GM12878 (cell line): ENCODE measurements around the gene TBRG4. TPM values are rescaled to one million over a fixed set of nuclear protein-coding genes. Genes with fewer than 3 reads are reported as not detected.

Source experiments
- ATAC-seq: fragments of 200-7000 bp; cut with Tn5 transposase; 3 replicates; pipeline ENCODE4 v1.9.1; 2020; ENCODE audit warnings: mild to moderate bottlenecking, moderate library complexity
- BruUV-seq: library from RNA; stranded (reverse); fragments of 400-500 nt; replicated peaks from 2 replicates; lab custom pipeline; 2021; lab: Mats Ljungman, UMichigan
- CTCF ChIA-PET: fragments of 300-600 bp; sonication (Branson Sonifier 250); formaldehyde crosslinking; extraction: SDS; loops from one replicate; lab custom pipeline; 2021; ENCODE audit warnings: inconsistent platforms; lab: Yijun Ruan, JAX
- POLR2A ChIA-PET: fragments of 350-600 bp; formaldehyde crosslinking; extraction: SDS; loops from one replicate; lab custom pipeline; 2021; ENCODE audit warnings: inconsistent platforms; lab: Charles Lee
- RAD21 ChIA-PET: fragments of 300-600 bp; sonication (Branson Sonifier 250); formaldehyde crosslinking; loops from one replicate; lab custom pipeline; 2023; ENCODE audit warnings: antibody characterized with exemption; ENCODE audit not compliant: unreplicated experiment; lab: Charles Lee
- SMC1A ChIA-PET: fragments of 300-600 bp; sonication (Branson Sonifier 250); formaldehyde crosslinking; loops from one replicate; lab custom pipeline; 2023; ENCODE audit not compliant: unreplicated experiment, uncharacterized antibody; lab: Charles Lee
- DNase-seq: peaks from one replicate; pipeline ENCODE4 v3.0.0-alpha.2; 2011; ENCODE audit warnings: low read depth, low spot score
- FAIRE-seq: peaks from 3 replicates; lab custom pipeline; 2011; peaks lifted over from hg19 to GRCh38; lab: Jason Lieb, UNC
- H2AFZ ChIP-seq: 2 replicates; pipeline ENCODE4 v1.6.0; 2011; ENCODE audit warnings: low read depth, low read length, control low read depth; ENCODE audit not compliant: control insufficient read depth
- H3K27ac ChIP-seq: 2 replicates; pipeline ENCODE4 v1.5.1; 2011; ENCODE audit warnings: control low read depth; ENCODE audit not compliant: control insufficient read depth, insufficient read depth
- H3K27me3 ChIP-seq, 2 experiments: replicated peaks in 1 of 2; 2 replicates each; pipeline versions ENCODE4 v1.6.0 to v1.6.1; 2011; ENCODE audit warnings: low read length in 1 of 2; ENCODE audit not compliant: control insufficient read depth in 2 of 2, insufficient read depth in 2 of 2
- H3K36me3 ChIP-seq, 2 experiments: 2 replicates each; pipeline ENCODE4 v1.5.1; 2011; ENCODE audit warnings: low read length in 1 of 2; ENCODE audit not compliant: control insufficient read depth in 2 of 2, insufficient read depth in 2 of 2
- H3K4me1 ChIP-seq: 2 replicates; pipeline ENCODE4 v1.6.1; 2011; ENCODE audit warnings: mild to moderate bottlenecking, low read length, moderate library complexity, mixed read lengths; ENCODE audit not compliant: control insufficient read depth, insufficient read depth
- H3K4me2 ChIP-seq: 2 replicates; pipeline ENCODE4 v1.6.0; 2011; ENCODE audit warnings: control low read depth; ENCODE audit not compliant: control insufficient read depth, insufficient read depth
- H3K4me3 ChIP-seq: fragments of 200-600 bp; sonication (generic); 2 replicates; pipeline ENCODE4 v1.5.1; 2016
- H3K79me2 ChIP-seq: 2 replicates; pipeline ENCODE4 v1.6.0; 2011; ENCODE audit warnings: low read length; ENCODE audit not compliant: control insufficient read depth, insufficient read depth
- H3K9ac ChIP-seq: 2 replicates; pipeline ENCODE4 v1.8.0; 2011; ENCODE audit warnings: low read length, control low read depth, mixed read lengths; ENCODE audit not compliant: control insufficient read depth, insufficient read depth
- H3K9me3 ChIP-seq: replicated peaks from 3 replicates; pipeline ENCODE4 v1.5.1; 2011; ENCODE audit warnings: mild to moderate bottlenecking, low read length; ENCODE audit not compliant: control insufficient read depth, insufficient read depth
- H4K20me1 ChIP-seq: 2 replicates; pipeline ENCODE4 v1.6.0; 2011; ENCODE audit not compliant: control insufficient read depth, insufficient read depth
- CHD4 ChIP-seq: fragments of 200-600 bp; sonication (generic); IDR thresholded peaks from 2 replicates; pipeline ENCODE4 v1.6.1; 2016; ENCODE audit warnings: mild to moderate bottlenecking
- E4F1 ChIP-seq: fragments of 450-650 bp; IDR thresholded peaks from 2 replicates; pipeline ENCODE4 v1.6.1; 2018; ENCODE audit warnings: borderline replicate concordance, mild to moderate bottlenecking; ENCODE audit not compliant: partially characterized antibody
- SP1 ChIP-seq: IDR thresholded peaks from one replicate; pipeline ENCODE4 v1.6.1; 2011; ENCODE audit warnings: low read depth, low read length
- SRF ChIP-seq, 2 experiments: IDR thresholded peaks; 2 replicates each; pipeline ENCODE4 v1.6.1; 2011; ENCODE audit warnings: low read depth in 2 of 2, low read length in 2 of 2, mild to moderate bottlenecking in 1 of 2, moderate library complexity in 1 of 2
- STAT3 ChIP-seq: IDR thresholded peaks from 2 replicates; pipeline ENCODE4 v1.6.1; 2011; ENCODE audit warnings: low read depth, low read length, improper control_type of control experiment
- ZSCAN29 ChIP-seq: fragments of 450-650 bp; IDR thresholded peaks from 2 replicates; pipeline ENCODE4 v1.6.1; 2017; ENCODE audit warnings: mild to moderate bottlenecking, moderate library complexity
- WGBS: methylation state at CpG from one replicate; pipeline ENCODE4 v1.1.6; 2016; ENCODE audit warnings: low lambda C conversion rate; ENCODE audit not compliant: insufficient replicate concordance, insufficient coverage; ENCODE audit errors: missing lambda C conversion rate; 5-methylcytosine and 5-hydroxymethylcytosine counted together
- in situ Hi-C: fragments of 300-500 bp; cut with MboI; formaldehyde crosslinking; loops from 9 replicates; pipeline ENCODE4 v1.14.3; 2018; ENCODE audit warnings: mixed read lengths
- intact Hi-C: fragments of 100-400 bp; cut with micrococcal nuclease; formaldehyde crosslinking; loops from one replicate; pipeline ENCODE4 v1.14.2; 2022; ENCODE audit not compliant: unreplicated experiment
- polyA plus RNA-seq, 11 experiments: library from polyadenylated mRNA; depleted of rRNA in 4 of 11; unstranded in 6 of 11; stranded (reverse) in 5 of 11; fragments of >200 nt; fragmentation: Nextera tagmentation in 4 of 11; fragmentation: Illumina TruSeq in 1 of 11; extraction: Ambion mirVana in 4 of 11; extraction: Trizol in 1 of 11; gene quantifications; 1 replicate in 1 of 11; 2 replicates in 10 of 11; pipeline versions ENCODE4 v1.2.1 to v1.2.3, GENCODE V29; 2011 to 2016; ENCODE audit warnings: inconsistent platforms in 2 of 11, missing spikeins in 2 of 11, low read depth in 1 of 11
- small RNA-seq: library from RNA; depleted of rRNA; stranded (forward); fragments of <200 nt; gene quantifications from one replicate; pipeline ENCODE3, GENCODE V24; 2014
- total RNA-seq, 4 experiments: library from RNA; depleted of rRNA in 3 of 4; stranded (reverse); fragments of >200 nt in 3 of 4; fragmentation: Illumina TruSeq in 1 of 4; extraction: Trizol in 1 of 4; gene quantifications; 2 replicates each; pipeline versions ENCODE4 v1.2.1 to v1.2.3, GENCODE V29; 2013 to 2021
- TF ChIP-seq, protein P1 (sequence below): fragments of 450-650 bp; formaldehyde crosslinking; IDR thresholded peaks from 2 replicates; pipeline ENCODE4 v1.4.0; 2020; ENCODE audit warnings: mild to moderate bottlenecking, moderate library complexity

Gene TBRG4
- total and polyA plus RNA-seq, 10 of the 15 experiments (the other 5 are each of a cell fraction or from before 2014, with no cell fraction given), result 8.4 to 130 (median 118) TPM

GRCh38 chr7:45050198-45050597, 61.3 kb downstream of the TBRG4 start:
- Histone ChIP-seq H3K4me1 (no peaks in the 10 kb centered on the region), H3K9ac (no peak overlapping the region), H3K9me3 (no peaks in the 10 kb centered on the region), H4K20me1 (no peaks in the 10 kb centered on the region; the same call in 1 of the 2 replicates), H3K36me3 (peaks cover 0 to 14% of the 10 kb centered on the region in 2 experiments; a peak in 3 of 4 replicates), H3K4me2 (no peak overlapping the region), H3K79me2 (no peaks in the 10 kb centered on the region; the same call in 1 of the 2 replicates), H2AFZ (no peak overlapping the region), H3K27me3 (no peaks in the 10 kb centered on the region), H3K4me3 (no peak overlapping the region), H3K27ac (no peak overlapping the region)
- ATAC-seq (no peak), FAIRE-seq (no peak), DNase-seq (no peak)
- TF ChIP-seq SP1 (no peak), SRF (IDR thresholded peaks at IDR 0.05; ENCODE audit: low read depth in 2 of 2, low read length in 2 of 2) (no peak), ZSCAN29 (no peak), E4F1 (no peak), CHD4 (no peak), STAT3 (no peak)
- TF ChIP-seq, protein P1, sequence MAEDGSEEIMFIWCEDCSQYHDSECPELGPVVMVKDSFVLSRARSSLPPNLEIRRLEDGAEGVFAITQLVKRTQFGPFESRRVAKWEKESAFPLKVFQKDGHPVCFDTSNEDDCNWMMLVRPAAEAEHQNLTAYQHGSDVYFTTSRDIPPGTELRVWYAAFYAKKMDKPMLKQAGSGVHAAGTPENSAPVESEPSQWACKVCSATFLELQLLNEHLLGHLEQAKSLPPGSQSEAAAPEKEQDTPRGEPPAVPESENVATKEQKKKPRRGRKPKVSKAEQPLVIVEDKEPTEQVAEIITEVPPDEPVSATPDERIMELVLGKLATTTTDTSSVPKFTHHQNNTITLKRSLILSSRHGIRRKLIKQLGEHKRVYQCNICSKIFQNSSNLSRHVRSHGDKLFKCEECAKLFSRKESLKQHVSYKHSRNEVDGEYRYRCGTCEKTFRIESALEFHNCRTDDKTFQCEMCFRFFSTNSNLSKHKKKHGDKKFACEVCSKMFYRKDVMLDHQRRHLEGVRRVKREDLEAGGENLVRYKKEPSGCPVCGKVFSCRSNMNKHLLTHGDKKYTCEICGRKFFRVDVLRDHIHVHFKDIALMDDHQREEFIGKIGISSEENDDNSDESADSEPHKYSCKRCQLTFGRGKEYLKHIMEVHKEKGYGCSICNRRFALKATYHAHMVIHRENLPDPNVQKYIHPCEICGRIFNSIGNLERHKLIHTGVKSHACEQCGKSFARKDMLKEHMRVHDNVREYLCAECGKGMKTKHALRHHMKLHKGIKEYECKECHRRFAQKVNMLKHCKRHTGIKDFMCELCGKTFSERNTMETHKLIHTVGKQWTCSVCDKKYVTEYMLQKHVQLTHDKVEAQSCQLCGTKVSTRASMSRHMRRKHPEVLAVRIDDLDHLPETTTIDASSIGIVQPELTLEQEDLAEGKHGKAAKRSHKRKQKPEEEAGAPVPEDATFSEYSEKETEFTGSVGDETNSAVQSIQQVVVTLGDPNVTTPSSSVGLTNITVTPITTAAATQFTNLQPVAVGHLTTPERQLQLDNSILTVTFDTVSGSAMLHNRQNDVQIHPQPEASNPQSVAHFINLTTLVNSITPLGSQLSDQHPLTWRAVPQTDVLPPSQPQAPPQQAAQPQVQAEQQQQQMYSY, result no peak
- CTCF ChIA-PET, result no interaction called here
- RAD21 ChIA-PET, result no interaction called here
- intact Hi-C loops (no loop called here), in situ Hi-C loops (no loop called here)
- WGBS, result 51% methylated on average over 2 of the region's 2 CpGs
- BruUV-seq, result no TSS peak
- SMC1A ChIA-PET, result no interaction called here
- POLR2A ChIA-PET, result no interaction called here

Small RNA genes lying within 50 kb of the gene (small RNA-seq; reads per million reads assigned to genes)
- gene SNORA5A, result 3.5 reads per million, percentile 80 among the genes with 10 or more reads in this experiment
- not detected for gene SNORA5B
- gene SNORA5C, result 22.4 reads per million, percentile 97 among the genes with 10 or more reads in this experiment

Other genes starting within 250 kb of the TBRG4 start
- gene PURB, start 226.2 kb downstream of the TBRG4 start, total RNA-seq (2014; rRNA removed), result 9.0 and 10.1 TPM in 2 replicates
- 15.1 and 16.6 TPM in 2 replicates for gene PURB, start 226.2 kb downstream of the TBRG4 start, total RNA-seq (2014; rRNA removed; fragmentation: Illumina TruSeq; extraction: Trizol)
- gene PURB, start 226.2 kb downstream of the TBRG4 start, total RNA-seq (2021), result 17.3 and 18.6 TPM in 2 replicates
- gene PURB, start 226.2 kb downstream of the TBRG4 start, polyA plus RNA-seq (2011; rRNA removed), result 8.7 and 13.9 TPM in 2 replicates
- 17.9 and 23.2 TPM in 2 replicates for gene PURB, start 226.2 kb downstream of the TBRG4 start, polyA plus RNA-seq (2014; fragmentation: Illumina TruSeq; extraction: Trizol)
- 1 to 10 TPM; 2.5 to 2.8 TPM for gene PURB, start 226.2 kb downstream of the TBRG4 start, polyA plus RNA-seq (2014; fragmentation: Nextera tagmentation; extraction: Ambion mirVana)
- 9.9 and 10.5 TPM in 2 replicates for gene PURB, start 226.2 kb downstream of the TBRG4 start, polyA plus RNA-seq (2014; rRNA removed)
- gene PURB, start 226.2 kb downstream of the TBRG4 start, polyA plus RNA-seq (2016; fragmentation: Nextera tagmentation; extraction: Ambion mirVana), result 1 to 10 TPM in 1 of 2 experiments, under 1 TPM in 1; 0.77 to 1.5 TPM
- 154 and 176 TPM in 2 replicates for gene MYO1G, start 132.7 kb downstream of the TBRG4 start, total RNA-seq (2014; rRNA removed)
- 63.7 and 66.1 TPM in 2 replicates for gene MYO1G, start 132.7 kb downstream of the TBRG4 start, total RNA-seq (2014; rRNA removed; fragmentation: Illumina TruSeq; extraction: Trizol)
- gene MYO1G, start 132.7 kb downstream of the TBRG4 start, total RNA-seq (2021), result 224 and 232 TPM in 2 replicates
- 54.3 and 118 TPM in 2 replicates for gene MYO1G, start 132.7 kb downstream of the TBRG4 start, polyA plus RNA-seq (2011; rRNA removed)
- gene MYO1G, start 132.7 kb downstream of the TBRG4 start, polyA plus RNA-seq (2014; fragmentation: Illumina TruSeq; extraction: Trizol), result 36.1 and 77.2 TPM in 2 replicates
- 1 to 10 TPM; 1.8 to 3.3 TPM for gene MYO1G, start 132.7 kb downstream of the TBRG4 start, polyA plus RNA-seq (2014; fragmentation: Nextera tagmentation; extraction: Ambion mirVana)
- 150 and 184 TPM in 2 replicates for gene MYO1G, start 132.7 kb downstream of the TBRG4 start, polyA plus RNA-seq (2014; rRNA removed)
- gene MYO1G, start 132.7 kb downstream of the TBRG4 start, polyA plus RNA-seq (2016; fragmentation: Nextera tagmentation; extraction: Ambion mirVana), result 100 to 1,000 TPM; 185 to 216 TPM
- 71.6 and 74.7 TPM in 2 replicates for gene CCM2, start 111.5 kb downstream of the TBRG4 start, total RNA-seq (2014; rRNA removed)
- 34.3 and 35.6 TPM in 2 replicates for gene CCM2, start 111.5 kb downstream of the TBRG4 start, total RNA-seq (2014; rRNA removed; fragmentation: Illumina TruSeq; extraction: Trizol)
- gene CCM2, start 111.5 kb downstream of the TBRG4 start, total RNA-seq (2021), result 61.2 and 61.6 TPM in 2 replicates
- gene CCM2, start 111.5 kb downstream of the TBRG4 start, polyA plus RNA-seq (2011; rRNA removed), result 22.5 and 30.2 TPM in 2 replicates
- gene CCM2, start 111.5 kb downstream of the TBRG4 start, polyA plus RNA-seq (2014; fragmentation: Illumina TruSeq; extraction: Trizol), result 19.1 and 36.2 TPM in 2 replicates
- 1 to 10 TPM in 1 of 2 experiments, under 1 TPM in 1; 1.00 to 4.1 TPM for gene CCM2, start 111.5 kb downstream of the TBRG4 start, polyA plus RNA-seq (2014; fragmentation: Nextera tagmentation; extraction: Ambion mirVana)
- 70.8 and 73.7 TPM in 2 replicates for gene CCM2, start 111.5 kb downstream of the TBRG4 start, polyA plus RNA-seq (2014; rRNA removed)
- 10 to 100 TPM; 75.2 to 82.3 TPM for gene CCM2, start 111.5 kb downstream of the TBRG4 start, polyA plus RNA-seq (2016; fragmentation: Nextera tagmentation; extraction: Ambion mirVana)
- not detected in 2 replicates for gene NACAD, start 22.7 kb downstream of the TBRG4 start, total RNA-seq (2014; rRNA removed)
- gene NACAD, start 22.7 kb downstream of the TBRG4 start, total RNA-seq (2014; rRNA removed; fragmentation: Illumina TruSeq; extraction: Trizol), result not detected in 2 replicates
- not detected in 2 replicates for gene NACAD, start 22.7 kb downstream of the TBRG4 start, total RNA-seq (2021)
- gene NACAD, start 22.7 kb downstream of the TBRG4 start, polyA plus RNA-seq (2011; rRNA removed), result not detected in 2 replicates
- not detected in 2 replicates for gene NACAD, start 22.7 kb downstream of the TBRG4 start, polyA plus RNA-seq (2014; fragmentation: Illumina TruSeq; extraction: Trizol)
- not detected for gene NACAD, start 22.7 kb downstream of the TBRG4 start, polyA plus RNA-seq (2014; fragmentation: Nextera tagmentation; extraction: Ambion mirVana)
- gene NACAD, start 22.7 kb downstream of the TBRG4 start, polyA plus RNA-seq (2014; rRNA removed), result not detected in 2 replicates
- gene NACAD, start 22.7 kb downstream of the TBRG4 start, polyA plus RNA-seq (2016; fragmentation: Nextera tagmentation; extraction: Ambion mirVana), result not detected
- not detected in 2 replicates for gene RAMP3, start 46.1 kb upstream of the TBRG4 start, total RNA-seq (2014; rRNA removed)
- gene RAMP3, start 46.1 kb upstream of the TBRG4 start, total RNA-seq (2014; rRNA removed; fragmentation: Illumina TruSeq; extraction: Trizol), result not detected in 2 replicates
- gene RAMP3, start 46.1 kb upstream of the TBRG4 start, total RNA-seq (2021), result not detected in 2 replicates
- not detected in 2 replicates for gene RAMP3, start 46.1 kb upstream of the TBRG4 start, polyA plus RNA-seq (2011; rRNA removed)
- not detected in 2 replicates for gene RAMP3, start 46.1 kb upstream of the TBRG4 start, polyA plus RNA-seq (2014; fragmentation: Illumina TruSeq; extraction: Trizol)
- gene RAMP3, start 46.1 kb upstream of the TBRG4 start, polyA plus RNA-seq (2014; fragmentation: Nextera tagmentation; extraction: Ambion mirVana), result not detected
- gene RAMP3, start 46.1 kb upstream of the TBRG4 start, polyA plus RNA-seq (2014; rRNA removed), result not detected in 2 replicates
- not detected for gene RAMP3, start 46.1 kb upstream of the TBRG4 start, polyA plus RNA-seq (2016; fragmentation: Nextera tagmentation; extraction: Ambion mirVana)